ENCODE results near the gene EEF1A2. TPM values are rescaled to one million over a fixed set of nuclear protein-coding genes. Genes with fewer than 3 reads are reported as not detected.
"Not testable (repeated sequence)": the region's sequence is repeated elsewhere in the genome, so short reads cannot be mapped to it uniquely, and the experiment has no call there.

The EEF1A2 gene
- total RNA-seq, 1 donor from 2014 or later = 0.67 TPM

GRCh38 chr20:63517376-63518309 lies 18.8 kb upstream of the EEF1A2 start:
- Histone ChIP-seq H3K27ac (no peak overlapping the region), H3K4me1 (peaks cover 18% of the 10 kb centered on the region), H3K36me3 (peaks cover 7% of the 10 kb centered on the region), H3K4me3 (no peak overlapping the region), H3K27me3 (no peaks in the 10 kb centered on the region), H3K9me3 (no peaks in the 10 kb centered on the region)
- TF ChIP-seq, protein P1, sequence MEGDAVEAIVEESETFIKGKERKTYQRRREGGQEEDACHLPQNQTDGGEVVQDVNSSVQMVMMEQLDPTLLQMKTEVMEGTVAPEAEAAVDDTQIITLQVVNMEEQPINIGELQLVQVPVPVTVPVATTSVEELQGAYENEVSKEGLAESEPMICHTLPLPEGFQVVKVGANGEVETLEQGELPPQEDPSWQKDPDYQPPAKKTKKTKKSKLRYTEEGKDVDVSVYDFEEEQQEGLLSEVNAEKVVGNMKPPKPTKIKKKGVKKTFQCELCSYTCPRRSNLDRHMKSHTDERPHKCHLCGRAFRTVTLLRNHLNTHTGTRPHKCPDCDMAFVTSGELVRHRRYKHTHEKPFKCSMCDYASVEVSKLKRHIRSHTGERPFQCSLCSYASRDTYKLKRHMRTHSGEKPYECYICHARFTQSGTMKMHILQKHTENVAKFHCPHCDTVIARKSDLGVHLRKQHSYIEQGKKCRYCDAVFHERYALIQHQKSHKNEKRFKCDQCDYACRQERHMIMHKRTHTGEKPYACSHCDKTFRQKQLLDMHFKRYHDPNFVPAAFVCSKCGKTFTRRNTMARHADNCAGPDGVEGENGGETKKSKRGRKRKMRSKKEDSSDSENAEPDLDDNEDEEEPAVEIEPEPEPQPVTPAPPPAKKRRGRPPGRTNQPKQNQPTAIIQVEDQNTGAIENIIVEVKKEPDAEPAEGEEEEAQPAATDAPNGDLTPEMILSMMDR (IDR thresholded peaks at IDR 0.05) = no peak
- DNase-seq = no peak
- ATAC-seq = no peak
- intact Hi-C loops (cut with DNase I) = no loop called here

DNA sequence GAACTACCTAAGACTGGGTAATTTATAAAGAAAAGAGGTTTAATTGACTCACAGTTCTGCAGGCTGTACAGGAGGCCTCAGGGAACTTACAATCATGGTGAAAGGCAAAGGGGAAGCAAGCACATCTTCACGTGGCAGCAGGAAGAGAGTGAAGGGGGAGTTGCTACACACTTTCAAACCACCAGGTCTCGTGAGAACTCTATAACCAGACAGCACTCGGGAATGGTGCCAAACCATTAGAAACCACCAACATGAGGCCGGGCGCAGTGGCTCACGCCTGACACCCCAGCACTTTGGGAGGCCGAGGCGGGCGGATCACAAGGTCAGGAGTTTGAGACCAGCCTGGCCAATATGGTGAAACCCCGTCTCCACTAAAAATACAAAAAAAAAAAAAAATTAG lies 15.6 kb upstream of the EEF1A2 start:
- H3K4me1 ChIP-seq; intact Hi-C loops (cut with DNase I); H3K36me3 ChIP-seq; H3K27ac ChIP-seq; H3K4me3 ChIP-seq; H3K27me3 ChIP-seq; ATAC-seq; H3K9me3 ChIP-seq: not testable (repeated sequence)
- peak; percentile 51 for DNase-seq

DNA sequence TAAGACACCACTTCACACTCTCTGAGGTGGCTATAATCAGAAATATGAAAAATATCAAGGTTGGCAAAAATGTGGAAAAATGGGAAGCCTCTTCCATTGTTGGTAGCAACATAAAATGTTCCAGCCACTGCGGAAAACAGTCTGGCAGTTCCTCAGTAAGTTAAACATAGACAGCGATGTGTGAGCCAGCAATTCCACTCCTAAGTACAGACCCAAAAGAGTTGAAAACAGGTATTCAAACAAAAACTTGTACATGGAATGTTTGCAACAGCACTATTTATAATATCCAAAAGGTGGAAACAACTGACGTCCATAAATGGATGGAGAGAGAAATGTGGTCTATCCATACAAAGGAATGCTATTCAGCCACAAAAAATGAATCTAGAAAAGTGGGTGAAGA lies 14.3 kb upstream of the EEF1A2 start:
- ATAC-seq (no peak), DNase-seq (no peak)
- H3K4me1 ChIP-seq = no peaks in the 10 kb centered on the region

GRCh38 chr20:63509088-63509564 lies 10.2 kb upstream of the EEF1A2 start:
- Histone ChIP-seq H3K36me3 (no peaks in the 10 kb centered on the region), H3K27me3 (peaks cover 12% of the 10 kb centered on the region), H3K4me1 (no peaks in the 10 kb centered on the region), H3K9me3 (no peaks in the 10 kb centered on the region), H3K4me3 (no peak overlapping the region), H3K27ac (no peak overlapping the region)
- DNase-seq (peak; percentile 27), ATAC-seq (peak; percentile 9)
- intact Hi-C loops (cut with DNase I) = no loop called here
- TF ChIP-seq, protein P1 (IDR thresholded peaks at IDR 0.05) = no peak

More for the DNA sequence above, 14.3 kb upstream of the EEF1A2 start:
- Histone ChIP-seq H3K4me3 (no peak overlapping the region), H3K27me3 (peaks cover 4% of the 10 kb centered on the region), H3K36me3 (no peaks in the 10 kb centered on the region), H3K9me3 (no peaks in the 10 kb centered on the region), H3K27ac (no peak overlapping the region)
- intact Hi-C loops (cut with DNase I) = no loop called here
- TF ChIP-seq, protein P1 (IDR thresholded peaks at IDR 0.05) = no peak

- Histone ChIP-seq H3K9me3 (no peaks in the 10 kb centered on the region), H3K4me3 (no peak overlapping the region), H3K27me3 (peaks cover 12% of the 10 kb centered on the region), H3K36me3 (no peaks in the 10 kb centered on the region), H3K27ac (no peak overlapping the region), H3K4me1 (no peaks in the 10 kb centered on the region)
- TF ChIP-seq, protein P1 (IDR thresholded peaks at IDR 0.05) = no peak
- intact Hi-C loops (cut with DNase I) = no loop called here
- peak; percentile 40 for DNase-seq
- ATAC-seq = no peak
Measured at GRCh38 chr20:63508072-63508768, 9.3 kb upstream of the EEF1A2 start.
